Measurements from ENCODE around the gene CDK19. TPM values are rescaled to one million over a fixed set of nuclear protein-coding genes. Genes with fewer than 3 reads are reported as not detected.

The CDK19 gene
- total RNA-seq = 10.6 TPM
- polyA plus RNA-seq (ENCODE audit: insufficient read depth in 1 of 8, insufficient read length in 8 of 8, low replicate concordance in 1 of 8) = 10 to 100 TPM; 11.0 to 20.3 (median 15.3) TPM
- long read RNA-seq, donor 1, full-length matches to known transcripts = 1 of 1 reads
- long read RNA-seq, donor 1, partial matches to known transcripts = 0 of 1 reads
- long read RNA-seq, donor 1, other reads (novel, unspliced or antisense) = 0 of 1 reads
- long read RNA-seq, donor 2 = 0 reads
- long read RNA-seq, donor 3, full-length matches to known transcripts = 4 of 4 reads
- long read RNA-seq, donor 3, partial matches to known transcripts = 0 of 4 reads
- long read RNA-seq, donor 3, other reads (novel, unspliced or antisense) = 0 of 4 reads
- long read RNA-seq, donor 4, full-length matches to known transcripts = 2 of 10 reads
- long read RNA-seq, donor 4, partial matches to known transcripts = 8 of 10 reads
- long read RNA-seq, donor 4, other reads (novel, unspliced or antisense) = 0 of 10 reads
- long read RNA-seq, donor 5, full-length matches to known transcripts = 1 of 170 reads
- long read RNA-seq, donor 5, partial matches to known transcripts = 138 of 170 reads
- long read RNA-seq, donor 5, other reads (novel, unspliced or antisense) = 31 of 170 reads
- long read RNA-seq, donor 6, full-length matches to known transcripts = 1 of 64 reads
- long read RNA-seq, donor 6, partial matches to known transcripts = 47 of 64 reads
- long read RNA-seq, donor 6, other reads (novel, unspliced or antisense) = 16 of 64 reads
- long read RNA-seq, donor 7, partial matches to known transcripts = 7 of 7 reads
- long read RNA-seq, donor 7, other reads (novel, unspliced or antisense) = 0 of 7 reads
- long read RNA-seq, donor 8, full-length matches to known transcripts = 2 of 12 reads
- long read RNA-seq, donor 8, partial matches to known transcripts = 10 of 12 reads
- long read RNA-seq, donor 8, other reads (novel, unspliced or antisense) = 0 of 12 reads
- long read RNA-seq, donor 9 = 0 reads
- long read RNA-seq, donor 10, full-length matches to known transcripts = 1 of 6 reads
- long read RNA-seq, donor 10, partial matches to known transcripts = 5 of 6 reads
- long read RNA-seq, donor 10, other reads (novel, unspliced or antisense) = 0 of 6 reads
- long read RNA-seq, donor 11, partial matches to known transcripts = 5 of 5 reads
- long read RNA-seq, donor 11, other reads (novel, unspliced or antisense) = 0 of 5 reads

- no peaks in the 10 kb centered on the region for H3K9me3 ChIP-seq (replicated peaks; ENCODE audit: control insufficient read depth, low read depth, low read length)
- peaks cover 8% of the 10 kb centered on the region for H3K4me1 ChIP-seq (ENCODE audit: control insufficient read depth, insufficient read depth, low read length)
- WGBS (ENCODE audit: insufficient coverage) = 0% methylated on average over 27 of the region's 48 CpGs
- no peaks in the 10 kb centered on the region for H3K36me3 ChIP-seq (ENCODE audit: control insufficient read depth, insufficient read depth, low read length)
- peak within 1 kb of the TSS; percentile 93 for H3K4me3 ChIP-seq (ENCODE audit: low read length)
- H3K27me3 ChIP-seq (ENCODE audit: control insufficient read depth, insufficient read depth, low read length) = no peaks in the 10 kb centered on the region
- H3K27ac ChIP-seq (ENCODE audit: low read length) = peak within 1 kb of the TSS; percentile 97
- DNase-seq = peak; percentile 100
Observed at GRCh38 chr6:110815411-110816409, at the start of gene CDK19. CDK19 (minus strand) TSS chr6:110815469; CDS start chr6:110815136, 333 bp downstream.

DNA sequence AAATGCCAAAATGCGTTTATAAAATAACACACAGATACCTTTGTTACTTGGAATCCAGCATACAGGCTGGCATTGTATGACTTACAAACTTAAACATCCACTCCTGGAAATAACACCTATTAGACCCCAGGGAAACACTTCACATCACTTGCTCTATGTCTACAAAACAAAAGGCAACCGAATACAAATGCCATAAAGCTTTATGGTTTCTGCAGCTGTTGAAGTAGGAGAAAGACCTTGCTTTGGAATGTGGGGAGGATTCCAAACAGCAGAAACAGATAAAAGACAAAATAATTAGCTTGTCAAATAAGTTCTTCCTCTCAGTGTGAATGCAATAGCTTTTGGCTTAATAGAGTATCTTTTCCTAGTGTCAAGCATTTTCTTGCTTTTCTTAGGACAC, 49.6 kb upstream of the CDK19 start:
- no peak overlapping the region for H3K27ac ChIP-seq (ENCODE audit: low read length)
- WGBS (ENCODE audit: insufficient coverage) = 25% methylated on average over 1 of the region's 2 CpGs
- H3K36me3 ChIP-seq (ENCODE audit: control insufficient read depth, insufficient read depth, low read length) = no peaks in the 10 kb centered on the region
- H3K4me1 ChIP-seq (ENCODE audit: control insufficient read depth, insufficient read depth, low read length) = no peaks in the 10 kb centered on the region
- no peaks in the 10 kb centered on the region for H3K27me3 ChIP-seq (ENCODE audit: control insufficient read depth, insufficient read depth, low read length)
- H3K4me3 ChIP-seq (ENCODE audit: low read length) = no peak overlapping the region
- DNase-seq = no peak
- H3K9me3 ChIP-seq (replicated peaks; ENCODE audit: control insufficient read depth, low read depth, low read length) = no peaks in the 10 kb centered on the region

DNA sequence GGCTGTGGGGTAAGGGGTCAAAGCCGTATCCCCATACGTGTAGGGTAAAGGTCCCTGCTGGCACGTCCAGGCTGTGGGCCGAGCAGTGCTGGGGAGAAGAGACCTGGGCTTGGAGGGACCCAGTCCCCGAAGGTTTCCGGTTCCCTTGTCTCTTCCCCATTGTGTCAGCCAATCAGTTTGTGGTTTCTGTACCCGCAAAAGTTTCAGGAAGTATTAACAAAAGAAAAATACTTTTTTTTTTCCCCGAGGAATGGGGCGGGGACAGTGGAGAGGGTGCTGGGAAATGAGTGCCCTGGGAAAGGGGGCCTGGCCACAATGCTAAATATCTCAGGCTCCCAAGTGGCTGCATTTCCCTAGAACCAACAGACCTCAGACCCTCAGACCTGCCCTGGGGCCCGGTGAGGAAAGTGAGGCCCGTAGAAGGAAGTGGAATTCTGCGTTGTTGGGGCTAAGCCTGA, 44.1 kb upstream of the CDK19 start:
- Histone ChIP-seq H3K9me3 (replicated peaks; ENCODE audit: control insufficient read depth, low read depth, low read length) (no peaks in the 10 kb centered on the region), H3K4me3 (ENCODE audit: low read length) (no peak overlapping the region), H3K27ac (ENCODE audit: low read length) (no peak overlapping the region), H3K36me3 (ENCODE audit: control insufficient read depth, insufficient read depth, low read length) (no peaks in the 10 kb centered on the region), H3K4me1 (ENCODE audit: control insufficient read depth, insufficient read depth, low read length) (no peaks in the 10 kb centered on the region), H3K27me3 (ENCODE audit: control insufficient read depth, insufficient read depth, low read length) (no peaks in the 10 kb centered on the region)
- 100% methylated on average over 2 of the region's 12 CpGs for WGBS (ENCODE audit: insufficient coverage)
- DNase-seq = peak; percentile 53

DNA sequence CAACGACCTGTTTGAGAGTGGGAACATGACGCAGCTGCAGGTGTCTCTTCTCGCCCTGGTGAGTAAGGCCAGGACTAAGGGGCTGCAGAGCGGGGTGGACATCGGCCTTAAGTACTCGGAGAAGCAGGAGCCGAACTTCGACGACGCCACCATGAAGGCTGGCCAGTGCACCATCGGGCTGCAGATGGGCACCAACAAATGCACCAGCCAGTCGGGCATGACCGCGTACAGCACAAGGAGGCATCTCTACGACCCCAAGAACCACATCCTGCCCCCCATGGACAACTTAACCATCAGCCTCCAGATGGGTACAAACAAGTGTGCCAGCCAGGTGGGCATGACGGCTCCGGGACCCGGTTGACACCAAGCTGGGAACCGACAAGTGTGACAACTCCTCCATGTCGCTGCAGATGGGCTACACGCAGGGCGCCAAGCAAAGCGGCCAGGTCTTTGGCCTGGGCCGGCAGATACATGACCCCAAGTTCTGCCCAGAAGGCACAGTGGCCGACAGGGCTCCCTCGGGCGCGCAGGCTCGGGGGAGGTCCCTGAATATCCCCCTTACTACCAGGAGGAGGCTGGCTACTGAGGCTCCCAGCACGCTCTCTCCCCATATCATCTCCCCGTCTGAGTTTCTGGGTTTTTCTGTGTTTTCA, 43.4 kb upstream of the CDK19 start:
- DNase-seq = no peak
- H3K4me1 ChIP-seq (ENCODE audit: control insufficient read depth, insufficient read depth, low read length) = no peaks in the 10 kb centered on the region
- no peaks in the 10 kb centered on the region for H3K27me3 ChIP-seq (ENCODE audit: control insufficient read depth, insufficient read depth, low read length)
- no peaks in the 10 kb centered on the region for H3K9me3 ChIP-seq (replicated peaks; ENCODE audit: control insufficient read depth, low read depth, low read length)
- H3K27ac ChIP-seq (ENCODE audit: low read length) = no peak overlapping the region
- H3K36me3 ChIP-seq (ENCODE audit: control insufficient read depth, insufficient read depth, low read length) = no peaks in the 10 kb centered on the region
- 94% methylated on average over 28 of the region's 31 CpGs for WGBS (ENCODE audit: insufficient coverage)
- H3K4me3 ChIP-seq (ENCODE audit: low read length) = no peak overlapping the region

GRCh38 chr6:110858016-110858415, 42.7 kb upstream of the CDK19 start:
- Histone ChIP-seq H3K27ac (ENCODE audit: low read length) (no peak overlapping the region), H3K9me3 (replicated peaks; ENCODE audit: control insufficient read depth, low read depth, low read length) (no peaks in the 10 kb centered on the region), H3K27me3 (ENCODE audit: control insufficient read depth, insufficient read depth, low read length) (no peaks in the 10 kb centered on the region), H3K4me1 (ENCODE audit: control insufficient read depth, insufficient read depth, low read length) (no peaks in the 10 kb centered on the region), H3K4me3 (ENCODE audit: low read length) (no peak overlapping the region), H3K36me3 (ENCODE audit: control insufficient read depth, insufficient read depth, low read length) (no peaks in the 10 kb centered on the region)
- no peak for DNase-seq
- WGBS (ENCODE audit: insufficient coverage) = 94% methylated on average over 19 of the region's 21 CpGs

- 100% methylated on average over 1 of the region's 3 CpGs for WGBS (ENCODE audit: insufficient coverage)
- Histone ChIP-seq H3K27ac (ENCODE audit: low read length) (no peak overlapping the region), H3K36me3 (ENCODE audit: control insufficient read depth, insufficient read depth, low read length) (no peaks in the 10 kb centered on the region), H3K4me3 (ENCODE audit: low read length) (no peak overlapping the region), H3K4me1 (ENCODE audit: control insufficient read depth, insufficient read depth, low read length) (no peaks in the 10 kb centered on the region), H3K27me3 (ENCODE audit: control insufficient read depth, insufficient read depth, low read length) (no peaks in the 10 kb centered on the region), H3K9me3 (replicated peaks; ENCODE audit: control insufficient read depth, low read depth, low read length) (no peaks in the 10 kb centered on the region)
- no peak for DNase-seq
Observed at GRCh38 chr6:110856296-110856695, 41.0 kb upstream of the CDK19 start.

- peak; percentile 49 for DNase-seq
- no peaks in the 10 kb centered on the region for H3K9me3 ChIP-seq (replicated peaks; ENCODE audit: control insufficient read depth, low read depth, low read length)
- H3K27me3 ChIP-seq (ENCODE audit: control insufficient read depth, insufficient read depth, low read length) = no peaks in the 10 kb centered on the region
- no peaks in the 10 kb centered on the region for H3K4me1 ChIP-seq (ENCODE audit: control insufficient read depth, insufficient read depth, low read length)
- no peaks in the 10 kb centered on the region for H3K36me3 ChIP-seq (ENCODE audit: control insufficient read depth, insufficient read depth, low read length)
- H3K4me3 ChIP-seq (ENCODE audit: low read length) = no peak overlapping the region
- WGBS (ENCODE audit: insufficient coverage) = no CpG with 5 or more reads among the region's 5 CpGs
- no peak overlapping the region for H3K27ac ChIP-seq (ENCODE audit: low read length)
Observed at GRCh38 chr6:110853754-110854477, 38.6 kb upstream of the CDK19 start.

GRCh38 chr6:110852773-110853172, 37.5 kb upstream of the CDK19 start:
- H3K4me3 ChIP-seq (ENCODE audit: low read length) = no peak overlapping the region
- no peaks in the 10 kb centered on the region for H3K4me1 ChIP-seq (ENCODE audit: control insufficient read depth, insufficient read depth, low read length)
- WGBS (ENCODE audit: insufficient coverage) = 100% methylated on average over 1 of the region's 2 CpGs
- H3K9me3 ChIP-seq (replicated peaks; ENCODE audit: control insufficient read depth, low read depth, low read length) = no peaks in the 10 kb centered on the region
- no peak for DNase-seq
- H3K27ac ChIP-seq (ENCODE audit: low read length) = no peak overlapping the region
- H3K27me3 ChIP-seq (ENCODE audit: control insufficient read depth, insufficient read depth, low read length) = no peaks in the 10 kb centered on the region
- no peaks in the 10 kb centered on the region for H3K36me3 ChIP-seq (ENCODE audit: control insufficient read depth, insufficient read depth, low read length)
